HuH-7 (cell line): ENCODE results near the gene SYNJ2.

Source experiments
- DNase-seq: peaks from one replicate; pipeline ENCODE4 v3.0.0; 2011; ENCODE audit warnings: low spot score

The SYNJ2 gene

DNA sequence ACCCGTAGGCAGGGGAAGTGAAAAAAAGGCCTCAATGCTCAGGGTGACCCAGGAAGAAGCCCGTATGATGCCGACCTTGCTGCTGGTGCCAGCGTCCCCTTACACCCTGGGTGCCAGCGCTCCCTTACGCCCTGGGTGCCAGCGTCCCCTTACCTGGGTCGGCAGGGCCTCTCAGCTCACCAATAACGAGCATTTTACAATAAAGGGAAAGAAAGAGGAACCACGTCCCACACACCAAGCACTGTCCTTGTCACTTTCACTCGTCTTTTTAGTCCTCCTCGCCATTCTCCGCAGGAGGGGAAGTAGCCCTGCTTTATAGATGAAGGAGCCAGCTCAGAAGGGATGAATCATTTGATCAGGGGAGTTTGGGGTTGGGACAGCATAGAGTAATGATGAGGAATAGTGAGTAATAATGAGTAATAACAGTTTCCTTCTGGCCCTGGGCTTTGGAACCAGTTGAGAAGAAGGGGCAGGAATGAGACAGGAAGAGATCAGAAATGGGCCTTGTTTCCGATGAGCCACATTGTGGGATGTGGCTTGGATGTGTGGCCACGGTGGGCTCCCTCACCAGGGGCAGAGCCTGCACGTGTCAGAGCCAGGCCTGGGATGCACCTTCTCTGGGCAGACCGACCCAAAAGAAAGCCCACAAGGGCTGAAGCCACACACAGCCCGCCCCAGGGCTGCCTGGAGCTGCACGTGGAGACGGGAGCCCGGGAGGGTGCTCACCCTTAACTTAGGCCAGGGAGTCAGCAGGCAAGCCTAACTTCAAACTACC lies 75.7 kb downstream of the SYNJ2 start:
- no peak for DNase-seq

DNA sequence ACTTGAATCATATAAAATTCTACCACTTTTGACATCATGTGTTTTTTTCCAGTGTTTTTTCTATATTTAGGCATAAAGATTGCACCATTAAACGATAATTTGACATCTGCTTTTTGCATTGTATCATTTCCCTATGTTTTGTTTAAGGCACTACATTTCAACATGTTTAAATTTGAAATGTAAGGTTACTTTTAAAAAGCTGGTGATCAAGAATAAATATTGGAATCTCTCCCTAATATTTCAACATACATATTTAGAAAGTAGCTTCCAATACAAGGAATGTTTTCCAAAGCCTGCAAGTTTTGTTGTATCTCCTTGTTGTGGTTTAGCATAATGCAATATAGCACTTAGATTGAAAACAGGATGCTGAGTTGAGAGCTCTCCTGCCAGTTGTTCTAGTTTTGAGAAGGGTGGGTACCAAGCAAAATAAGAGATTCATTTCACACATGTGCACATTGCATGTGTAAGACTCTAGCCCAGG lies 76.5 kb downstream of the SYNJ2 start:
- no peak for DNase-seq

DNA sequence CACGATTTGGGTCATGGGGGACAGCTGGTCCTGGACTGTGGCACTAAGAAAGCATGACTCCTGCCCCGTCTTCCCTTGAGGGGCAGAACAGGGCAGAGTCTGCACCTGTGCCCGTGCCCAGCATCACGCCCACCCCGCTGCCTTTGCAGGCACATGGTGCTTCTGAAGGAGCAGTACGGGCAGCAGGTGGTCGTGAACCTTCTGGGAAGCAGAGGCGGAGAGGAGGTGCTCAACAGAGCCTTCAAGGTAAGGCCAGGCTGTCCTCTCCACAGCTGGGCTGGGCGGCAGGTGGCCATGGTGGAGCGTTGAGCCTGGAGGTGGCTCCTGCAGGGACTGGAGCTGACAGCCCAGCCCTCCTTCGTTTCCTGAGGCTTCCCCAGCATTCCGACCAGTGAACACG lies 77.4 kb downstream of the SYNJ2 start:
- DNase-seq = no peak

DNA sequence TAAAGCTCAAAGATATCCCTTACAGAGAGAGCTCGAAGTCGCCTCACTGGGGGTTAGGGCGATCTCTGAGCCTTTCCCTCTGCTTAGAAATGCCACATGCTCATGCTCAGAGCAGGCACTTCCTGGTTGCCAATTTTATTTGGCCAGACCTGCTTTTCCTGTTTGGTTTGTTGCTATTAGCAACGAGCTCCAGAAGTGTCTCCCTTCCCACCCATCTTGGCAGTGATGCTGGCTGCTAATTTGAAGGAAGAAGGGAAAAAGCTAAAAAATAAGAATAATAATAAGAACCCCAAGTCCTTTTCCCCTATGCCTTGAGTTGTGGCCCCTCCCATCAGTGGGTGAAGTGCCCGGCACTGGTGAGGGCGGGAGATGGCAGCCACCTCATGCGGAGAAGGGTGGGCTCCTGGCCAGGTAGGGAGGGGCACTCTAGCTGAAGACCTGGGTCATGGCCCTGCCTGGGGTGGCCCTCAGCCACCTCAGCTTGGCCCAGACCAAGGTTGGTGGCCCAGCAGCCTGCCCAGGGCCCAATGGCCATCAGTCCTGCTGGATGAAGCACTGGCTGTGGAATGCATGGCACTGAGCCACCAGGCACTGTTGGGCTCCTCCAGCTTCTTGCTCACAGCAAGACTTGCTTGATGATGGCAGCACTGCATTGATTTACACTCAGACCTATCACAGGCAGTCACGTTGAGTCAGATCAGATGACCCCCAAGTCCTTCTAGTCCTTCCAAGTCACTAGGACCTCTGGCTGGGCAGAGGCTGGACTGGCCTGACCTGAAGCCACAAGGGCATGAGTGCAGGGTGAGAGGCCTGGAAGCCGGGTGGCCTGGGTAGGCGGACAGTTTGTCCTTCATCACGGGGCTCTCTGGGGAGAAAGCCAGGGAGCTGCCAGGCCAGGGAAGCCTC lies 79.0 kb downstream of the SYNJ2 start:
- DNase-seq = no peak

DNA sequence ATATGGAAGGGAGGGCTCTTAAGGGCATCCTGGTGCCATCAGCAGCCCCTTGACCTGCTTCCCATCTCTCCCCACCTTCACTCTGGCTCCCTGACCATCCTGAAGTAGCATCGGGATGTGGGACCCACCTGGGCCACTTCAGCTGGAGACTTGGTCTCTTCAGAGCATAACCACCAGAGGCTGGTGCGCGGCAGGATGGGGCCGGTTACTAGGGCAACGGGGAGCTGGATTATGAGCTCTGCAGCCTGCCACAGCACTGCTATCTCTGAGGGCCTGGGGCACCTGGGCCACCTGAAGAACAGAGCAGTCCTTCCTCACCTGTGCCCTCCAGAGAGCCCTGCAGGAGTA lies 79.7 kb downstream of the SYNJ2 start:
- no peak for DNase-seq

DNA sequence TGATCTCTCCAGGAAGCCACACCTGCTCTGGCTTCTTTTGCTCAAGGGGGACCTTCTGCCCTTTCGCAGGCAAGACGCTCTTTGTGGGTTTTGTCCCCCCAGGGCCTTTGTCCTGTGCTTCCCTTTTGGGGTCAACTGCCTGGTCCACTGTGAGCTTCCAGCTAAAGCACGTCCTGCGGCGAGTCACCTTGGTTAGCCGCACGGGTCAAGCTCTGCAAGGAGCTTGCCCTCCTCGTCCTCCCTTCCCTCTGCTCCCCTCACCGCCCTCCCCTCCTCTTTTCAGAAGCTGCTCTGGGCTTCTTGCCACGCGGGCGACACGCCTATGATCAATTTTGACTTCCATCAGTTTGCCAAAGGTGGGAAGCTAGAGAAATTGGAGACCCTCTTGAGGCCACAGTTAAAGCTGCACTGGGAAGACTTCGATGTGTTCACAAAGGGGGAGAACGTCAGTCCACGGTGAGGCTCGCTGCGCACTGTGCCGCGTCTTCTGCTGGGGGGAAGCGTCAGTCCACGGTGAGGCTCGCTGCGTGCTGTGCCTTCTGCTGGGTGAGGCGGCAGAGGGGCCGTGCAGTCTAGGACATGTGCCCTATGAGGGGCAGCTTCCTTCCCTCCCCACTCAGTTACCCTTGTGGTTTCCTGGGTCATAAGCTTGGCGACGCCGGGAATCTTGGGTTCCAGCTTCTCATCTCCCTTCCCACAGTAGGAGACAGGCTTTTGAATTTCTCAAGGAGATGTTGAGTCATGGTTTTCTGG lies 80.2 kb downstream of the SYNJ2 start:
- DNase-seq = no peak

DNA sequence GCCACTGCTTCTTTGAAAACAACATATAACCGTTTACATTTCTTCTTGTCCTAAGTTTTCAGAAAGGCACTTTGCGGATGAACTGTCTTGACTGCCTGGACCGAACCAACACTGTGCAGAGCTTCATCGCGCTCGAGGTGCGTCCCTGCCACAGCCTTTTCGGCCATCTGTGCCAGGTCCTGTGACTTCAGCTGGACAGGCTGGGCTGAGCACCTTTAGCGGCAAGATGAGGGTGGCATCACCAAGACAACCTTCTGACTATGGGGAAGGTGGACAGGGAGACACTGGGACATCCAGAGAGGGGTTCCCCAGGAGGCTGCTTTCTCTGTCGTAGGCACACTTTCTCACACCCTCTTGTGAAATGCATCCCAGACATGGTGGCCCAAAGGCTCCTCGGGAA lies 82.1 kb downstream of the SYNJ2 start:
- DNase-seq = no peak

DNA sequence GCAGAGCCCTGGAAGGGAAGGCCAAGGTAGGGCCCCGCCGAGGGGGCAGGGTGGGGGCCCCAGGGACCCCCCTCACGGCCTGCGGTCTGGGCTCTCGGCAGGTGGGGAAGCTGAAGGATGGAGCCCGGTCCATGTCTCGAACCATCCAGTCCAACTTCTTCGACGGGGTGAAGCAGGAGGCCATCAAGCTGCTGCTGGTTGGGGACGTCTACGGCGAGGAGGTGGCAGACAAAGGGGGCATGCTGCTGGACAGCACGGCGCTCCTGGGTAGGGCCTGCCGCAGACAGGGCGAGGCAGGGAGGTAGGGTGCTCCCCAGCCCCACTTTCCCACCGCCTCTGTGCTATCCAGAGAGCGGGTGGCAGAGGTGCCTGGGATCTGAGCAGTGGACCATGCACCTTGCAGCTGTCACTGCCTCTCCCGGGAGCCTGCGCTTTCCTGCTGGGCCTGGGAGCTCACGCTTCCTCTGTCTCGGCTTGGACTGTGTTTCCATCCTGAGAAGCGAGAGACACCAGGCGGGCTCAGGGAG lies 83.1 kb downstream of the SYNJ2 start:
- no peak for DNase-seq

DNA sequence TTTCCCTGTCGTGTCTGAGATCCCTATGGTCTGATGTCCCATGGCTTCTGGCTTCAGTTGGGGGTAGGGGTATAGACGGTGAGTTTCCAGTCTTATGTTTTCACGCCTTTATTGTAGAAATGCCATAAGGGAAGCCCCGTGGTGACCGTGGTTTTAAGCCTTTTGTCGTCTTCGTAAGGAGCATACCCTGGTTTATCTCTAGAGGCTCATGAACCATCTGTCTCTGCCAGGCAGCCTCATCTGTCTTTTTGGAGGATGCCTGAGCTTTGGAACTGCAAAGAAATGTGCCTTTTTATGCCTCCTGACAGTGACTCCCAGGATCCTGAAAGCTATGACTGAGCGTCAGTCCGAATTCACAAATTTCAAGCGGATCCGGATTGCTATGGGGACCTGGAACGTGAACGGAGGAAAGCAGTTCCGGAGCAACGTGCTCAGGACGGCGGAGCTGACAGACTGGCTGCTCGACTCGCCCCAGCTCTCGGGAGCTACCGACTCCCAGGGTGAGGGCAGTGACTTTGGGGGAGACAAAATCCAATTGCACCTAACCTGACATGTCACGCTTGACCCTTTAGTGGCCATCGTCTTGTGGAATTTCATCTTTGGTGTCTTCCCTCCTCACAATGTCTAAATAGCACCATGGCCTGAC lies 84.6 kb downstream of the SYNJ2 start:
- DNase-seq = no peak

DNA sequence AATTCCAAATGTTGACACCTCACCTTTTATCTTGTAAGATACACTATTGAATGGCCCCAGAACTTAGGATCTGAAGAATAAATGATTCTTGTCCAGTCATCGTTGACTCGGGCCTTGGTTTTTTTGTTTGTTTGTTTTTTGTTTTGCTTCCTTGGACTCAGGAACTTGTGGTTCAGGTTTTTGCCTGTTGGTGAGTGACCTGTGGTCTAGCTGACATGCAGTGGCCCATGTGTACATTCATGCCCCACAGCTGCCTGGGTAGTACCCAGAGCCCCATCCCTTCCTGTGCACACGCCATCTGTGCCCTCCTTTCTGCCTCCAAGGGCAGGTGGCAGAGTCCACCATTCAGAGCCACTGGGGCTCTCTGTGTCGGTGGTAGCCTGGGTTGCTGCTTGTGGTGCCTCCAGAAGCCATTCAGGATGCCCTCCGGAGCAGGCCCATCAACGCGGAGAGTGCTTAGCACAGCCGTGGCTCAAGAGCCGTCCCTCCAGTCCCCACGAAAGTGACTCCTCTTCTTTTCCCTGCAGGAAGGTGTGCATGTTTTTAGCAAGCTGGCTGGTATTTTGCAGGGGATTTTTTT lies 85.9 kb downstream of the SYNJ2 start:
- DNase-seq = no peak

DNA sequence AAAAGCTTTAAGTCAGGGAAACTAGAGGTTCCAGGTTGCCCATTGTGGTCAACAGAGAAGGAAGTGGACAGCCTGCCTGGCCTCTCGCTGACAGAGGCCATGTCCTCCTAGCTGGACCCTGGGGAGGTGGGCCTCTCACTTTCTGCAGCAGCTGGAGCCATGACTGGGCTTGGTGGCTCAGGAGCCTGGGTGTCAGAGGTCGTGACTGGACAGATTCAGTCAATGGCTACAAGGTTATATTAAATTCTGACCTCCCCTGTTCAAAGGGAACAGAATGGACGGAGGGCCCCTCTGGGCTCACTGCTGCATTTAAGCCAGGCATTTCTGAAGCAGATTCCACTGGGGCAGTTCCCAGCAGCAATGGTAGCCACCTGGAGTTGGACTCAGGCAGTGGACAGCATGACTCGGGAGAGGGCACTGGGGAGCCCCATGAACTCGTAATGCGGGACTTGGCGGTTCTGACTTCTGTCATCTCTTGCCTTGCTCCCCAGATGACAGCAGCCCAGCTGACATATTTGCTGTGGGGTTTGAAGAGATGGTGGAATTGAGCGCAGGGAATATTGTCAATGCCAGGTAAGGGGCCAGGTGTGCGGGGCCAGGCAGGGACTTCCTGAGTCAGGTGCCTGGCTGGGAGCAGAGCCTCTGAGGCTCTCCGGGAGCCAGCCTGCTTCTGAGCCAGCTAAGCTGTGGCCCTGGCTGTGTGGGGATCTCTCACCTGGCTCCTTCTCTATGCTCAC lies 86.7 kb downstream of the SYNJ2 start:
- no peak for DNase-seq

DNA sequence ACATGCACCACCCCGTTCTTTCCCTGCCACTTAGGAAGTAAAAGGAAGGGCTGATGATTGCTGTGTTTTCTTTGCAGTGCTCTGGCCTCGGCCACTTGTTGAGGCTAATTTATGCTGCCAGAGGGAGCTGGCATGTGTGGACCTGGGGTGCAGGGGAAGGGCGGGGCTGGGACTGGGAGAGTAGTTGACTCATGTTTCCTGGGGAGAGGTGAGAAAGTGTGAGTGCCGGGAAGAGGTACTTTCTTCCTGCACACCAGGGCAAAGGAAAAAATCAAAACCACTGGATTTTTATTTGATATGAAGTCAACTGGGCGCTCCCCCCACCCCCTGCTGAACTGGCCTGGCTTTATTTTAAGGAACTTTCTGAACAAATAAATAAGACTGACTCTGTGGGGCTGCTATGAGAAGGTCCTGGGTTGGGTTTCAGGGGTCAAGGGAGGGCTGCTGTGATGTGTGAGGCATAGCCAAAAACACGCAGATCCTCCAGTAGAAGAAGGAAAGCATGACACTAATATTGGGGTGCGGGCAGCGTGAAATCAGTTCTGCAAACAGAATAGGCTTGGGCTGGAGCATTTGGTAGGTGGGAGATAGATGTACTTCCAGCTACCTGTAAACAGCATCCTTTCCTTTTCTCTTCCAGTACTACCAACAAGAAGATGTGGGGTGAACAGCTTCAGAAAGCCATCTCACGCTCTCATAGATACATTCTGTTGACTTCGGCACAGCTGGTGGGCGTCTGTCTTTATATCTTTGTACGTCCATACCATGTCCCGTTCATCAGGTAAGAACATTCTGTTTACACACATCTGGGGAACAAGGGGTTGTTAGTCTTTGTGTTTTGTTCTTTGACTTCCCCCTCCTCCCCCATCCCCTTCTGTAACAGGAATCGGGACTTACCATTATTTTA lies 87.5 kb downstream of the SYNJ2 start:
- no peak for DNase-seq

DNA sequence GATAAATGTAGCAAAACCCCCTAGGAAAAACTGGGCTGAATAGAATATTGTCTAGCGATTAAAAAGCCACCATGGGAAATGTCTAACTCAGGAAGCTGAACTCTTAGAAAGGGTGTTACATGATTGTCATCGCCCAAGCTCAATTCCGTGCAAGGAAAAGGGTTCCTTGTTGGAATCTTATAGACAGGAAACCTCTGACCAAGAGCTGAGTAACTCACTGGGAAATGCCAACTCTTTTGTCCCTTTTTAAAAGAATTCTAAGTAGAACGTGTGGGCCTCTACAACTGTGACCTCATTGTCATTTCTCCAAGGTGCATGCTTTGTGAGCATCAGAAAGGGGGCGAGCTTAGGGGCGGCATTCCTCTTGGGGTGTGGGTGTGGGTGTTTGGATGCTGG lies 88.1 kb downstream of the SYNJ2 start:
- no peak for DNase-seq

DNA sequence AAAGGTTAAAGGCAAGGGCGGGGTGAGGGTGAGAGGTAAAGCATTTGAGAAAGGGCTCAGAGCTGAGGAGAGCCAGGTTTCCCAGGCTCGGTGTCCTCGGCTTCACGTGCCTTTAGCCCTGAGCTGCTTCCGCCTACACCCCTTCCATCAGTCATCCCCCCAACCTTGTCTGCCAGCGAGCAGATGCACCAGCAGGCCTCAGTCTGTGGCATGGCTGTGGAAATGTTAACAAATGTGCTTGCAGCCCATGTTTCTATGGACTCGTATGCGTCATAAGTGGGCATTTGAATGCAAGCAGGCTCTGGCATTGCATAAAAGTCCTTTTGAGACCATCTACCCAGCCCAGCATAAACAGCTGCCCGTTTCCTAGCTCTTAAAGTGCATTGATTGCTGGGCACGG lies 88.8 kb downstream of the SYNJ2 start:
- DNase-seq = no peak

DNA sequence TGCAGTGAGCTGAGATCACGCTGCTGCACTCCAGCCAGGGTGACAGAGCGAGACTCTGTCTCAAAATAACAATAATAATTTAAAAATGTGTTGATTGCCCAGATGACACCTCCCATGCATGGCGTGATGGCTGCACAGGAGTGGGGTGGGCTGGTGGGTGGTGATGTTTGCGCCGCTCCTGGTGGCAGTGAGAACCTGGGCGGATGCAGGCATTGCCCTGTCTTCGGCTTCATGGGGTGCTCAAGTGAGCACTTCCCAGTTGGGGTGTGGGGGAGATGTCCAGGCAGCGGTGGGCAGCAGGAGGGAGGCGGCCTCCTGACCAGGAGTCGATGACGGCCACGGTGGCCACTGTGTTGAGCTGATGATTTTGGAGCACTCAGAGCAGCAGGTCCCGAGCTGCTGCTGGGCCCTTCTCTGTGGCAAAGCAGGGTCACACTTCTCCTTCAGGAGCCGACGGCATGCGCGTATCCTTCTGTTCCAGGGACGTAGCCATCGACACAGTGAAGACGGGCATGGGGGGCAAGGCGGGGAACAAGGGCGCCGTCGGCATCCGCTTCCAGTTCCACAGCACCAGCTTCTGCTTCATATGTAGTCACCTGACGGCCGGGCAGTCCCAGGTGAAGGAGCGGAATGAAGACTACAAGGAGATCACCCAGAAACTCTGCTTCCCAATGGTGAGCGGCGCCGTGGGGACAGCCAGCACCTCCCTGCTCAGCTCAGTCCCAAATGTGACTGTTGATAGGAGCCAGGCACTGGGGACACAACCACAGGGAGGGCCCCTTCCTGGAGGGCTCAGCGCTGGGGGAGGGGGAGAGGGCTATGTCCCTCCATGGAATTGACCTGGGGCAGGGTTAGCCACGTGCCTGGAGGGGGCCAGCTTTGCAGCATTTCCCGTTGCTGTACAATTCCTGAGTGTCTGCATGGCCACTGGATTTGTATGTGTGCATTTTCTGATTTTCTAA lies 89.7 kb downstream of the SYNJ2 start:
- no peak for DNase-seq

DNA sequence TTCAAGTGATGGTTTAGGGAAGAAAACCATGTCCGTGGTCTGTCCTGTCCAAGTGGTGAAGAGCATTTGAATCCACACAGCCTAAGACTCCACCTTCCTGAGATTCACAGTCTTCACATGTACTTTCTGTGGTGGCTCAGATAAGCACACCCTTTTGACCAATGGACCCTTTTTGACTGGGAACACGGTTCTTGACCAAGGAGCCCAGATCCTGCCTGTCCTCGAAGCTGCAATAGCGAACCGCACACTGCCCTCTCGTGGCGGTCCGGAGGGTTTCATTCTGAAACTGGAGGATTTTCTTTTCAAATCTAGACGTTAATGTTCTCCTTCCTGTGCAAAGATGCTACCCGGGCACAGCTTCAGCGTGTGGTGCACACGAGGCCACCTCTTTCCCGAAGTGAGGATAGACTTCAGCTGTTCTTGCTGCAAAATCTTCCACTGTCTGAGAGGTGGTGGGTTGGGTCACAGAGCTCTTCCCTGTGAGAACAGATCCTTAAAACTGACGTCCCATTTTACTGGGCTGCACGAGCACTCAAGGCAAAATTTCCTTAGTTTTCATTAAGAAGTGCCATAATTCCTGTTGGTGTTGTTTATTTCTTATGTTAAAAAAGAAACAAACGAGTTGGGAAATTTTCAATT lies 90.5 kb downstream of the SYNJ2 start:
- peak; percentile 94 for DNase-seq

DNA sequence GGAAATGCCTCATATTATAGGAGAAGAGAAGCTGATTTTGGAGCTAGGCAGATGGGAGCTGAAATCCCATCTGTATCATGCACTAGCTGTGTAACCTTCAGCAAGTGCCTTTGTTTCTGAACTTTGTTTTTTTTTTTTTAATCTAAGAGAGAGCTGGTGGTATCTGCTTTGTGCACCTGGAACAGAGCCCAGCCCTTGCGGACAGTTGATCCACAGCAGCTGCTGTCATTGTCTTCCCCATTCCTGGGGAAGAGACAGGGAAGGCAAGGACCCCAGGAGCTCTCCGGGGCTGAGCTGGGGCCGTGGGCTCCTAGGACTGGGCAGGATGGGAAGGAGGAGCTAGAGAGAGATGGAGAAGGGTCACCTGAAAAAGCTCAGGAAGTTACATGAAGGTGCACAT lies 92.1 kb downstream of the SYNJ2 start:
- no peak for DNase-seq

DNA sequence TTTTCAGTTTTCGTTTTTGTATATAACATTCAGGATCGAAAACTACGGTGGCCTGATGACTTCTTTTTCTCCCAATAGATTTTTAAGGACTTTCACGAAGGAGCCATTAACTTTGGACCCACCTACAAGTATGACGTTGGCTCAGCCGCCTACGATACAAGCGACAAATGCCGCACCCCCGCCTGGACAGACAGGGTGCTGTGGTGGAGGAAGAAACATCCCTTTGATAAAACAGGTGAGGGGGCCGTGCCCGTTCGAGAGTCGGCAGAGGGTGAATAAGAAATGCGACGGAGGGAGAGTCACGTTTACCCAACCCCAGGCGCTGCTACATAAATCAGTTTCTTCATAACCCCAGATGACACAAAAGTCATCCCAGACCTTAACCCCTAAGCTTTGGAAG lies 94.9 kb downstream of the SYNJ2 start:
- no peak for DNase-seq
